GM19372 (cell line): ENCODE measurements around the gene RTN4RL1.

Experiments used
- ATAC-seq: cut with Tn5 transposase; IDR thresholded peaks from one replicate; pipeline ENCODE4 v1.9.1; 2021; ENCODE audit warnings: mild to moderate bottlenecking, low read depth, moderate library complexity; ENCODE audit not compliant: unreplicated experiment

The RTN4RL1 gene

DNA sequence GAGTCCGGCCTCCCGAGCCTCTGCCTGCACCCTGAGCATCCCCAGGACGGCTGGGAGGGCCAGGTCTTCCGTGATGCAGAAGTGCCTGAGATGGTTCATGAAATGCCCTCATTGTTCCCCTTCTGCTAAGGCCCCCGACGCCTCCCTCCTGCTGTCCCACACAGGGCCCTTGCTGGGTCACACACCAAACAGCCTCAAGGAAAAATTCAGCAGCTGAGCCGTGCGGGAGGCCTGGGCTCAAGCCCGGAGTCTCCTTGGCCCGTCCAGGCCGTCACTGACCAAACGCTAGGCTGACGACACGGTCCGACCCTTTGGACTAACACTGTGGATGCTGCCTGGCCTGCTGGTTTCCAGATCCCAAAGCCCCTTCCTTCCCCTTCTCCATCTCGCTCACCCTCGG, 90.2 kb downstream of the RTN4RL1 start:
- ATAC-seq, result no peak

DNA sequence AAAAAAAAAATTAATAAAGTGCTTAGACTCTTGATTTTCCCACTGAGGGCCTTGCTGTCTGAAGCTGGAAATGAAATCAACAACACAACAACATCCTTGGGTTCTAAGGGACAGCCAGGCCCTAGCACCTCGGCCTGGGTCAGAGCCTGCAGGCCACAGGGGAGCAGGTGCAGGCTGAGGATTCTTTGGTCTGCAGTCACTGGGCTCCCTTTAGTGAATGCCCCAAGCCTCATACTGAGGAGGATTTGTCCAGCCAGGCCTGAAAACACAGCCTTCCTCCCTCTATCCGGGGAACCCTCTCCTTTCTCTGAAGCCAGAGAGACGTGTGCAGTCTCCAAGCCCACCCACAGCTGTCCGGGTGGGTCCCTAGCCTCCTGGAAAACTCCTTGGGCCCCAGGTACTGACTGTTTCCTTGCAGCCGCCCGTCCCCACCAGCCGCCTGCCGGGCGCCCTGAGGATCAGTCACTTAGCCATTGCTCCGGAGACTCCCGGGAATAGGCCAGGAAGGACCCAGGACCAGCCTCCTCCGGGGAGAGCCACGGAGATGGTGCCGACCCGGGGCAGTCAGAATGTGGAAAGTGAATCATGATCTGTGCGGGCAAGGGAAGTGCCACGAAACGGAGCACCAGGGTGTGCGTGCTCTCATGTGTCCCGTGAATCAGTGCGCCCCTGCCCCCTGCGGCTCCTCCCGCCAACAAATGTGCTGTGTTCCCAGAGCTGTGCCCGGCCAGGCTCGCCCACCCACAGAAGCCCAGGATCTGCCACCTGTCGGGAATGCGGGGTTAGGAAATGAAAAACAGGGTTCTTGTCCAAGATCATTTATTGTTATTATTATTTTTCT, 91.0 kb downstream of the RTN4RL1 start:
- no peak for ATAC-seq

DNA sequence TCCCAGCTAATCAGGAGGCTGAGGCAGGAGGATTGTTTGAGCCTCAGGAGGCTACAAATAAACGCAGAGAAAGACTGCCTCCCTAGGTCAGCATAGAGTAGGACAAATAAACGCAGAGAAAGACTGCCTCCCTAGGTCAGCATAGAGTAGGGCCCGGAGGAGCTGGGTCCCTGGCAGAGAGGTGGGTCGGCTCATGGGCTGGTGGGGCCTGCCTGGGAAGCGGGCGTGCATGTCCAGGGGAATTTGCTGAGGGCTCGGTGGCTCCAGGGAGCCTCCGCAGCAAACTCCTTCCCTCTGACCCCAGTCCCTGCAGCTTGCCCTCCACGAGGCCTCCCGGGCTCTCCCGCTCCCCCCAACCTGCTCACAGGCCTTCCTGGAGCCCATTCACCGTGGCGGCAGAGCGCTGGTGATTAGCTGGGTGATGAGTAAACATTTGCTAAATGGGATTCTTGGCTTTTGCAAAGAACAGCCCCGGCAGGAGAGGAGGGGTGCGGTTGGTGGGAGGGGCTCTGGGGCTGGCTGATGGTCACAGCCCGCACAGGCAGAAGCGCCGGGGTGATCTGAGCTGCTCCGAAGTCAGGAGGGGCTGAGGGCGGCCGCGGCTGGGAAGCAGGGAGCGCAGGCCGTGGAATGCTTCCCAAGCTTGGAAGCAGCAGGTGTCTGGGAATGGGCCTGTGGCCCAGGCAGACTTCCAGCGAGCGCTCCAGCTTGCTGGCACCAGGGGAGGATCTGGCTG, 93.1 kb downstream of the RTN4RL1 start:
- no peak for ATAC-seq

DNA sequence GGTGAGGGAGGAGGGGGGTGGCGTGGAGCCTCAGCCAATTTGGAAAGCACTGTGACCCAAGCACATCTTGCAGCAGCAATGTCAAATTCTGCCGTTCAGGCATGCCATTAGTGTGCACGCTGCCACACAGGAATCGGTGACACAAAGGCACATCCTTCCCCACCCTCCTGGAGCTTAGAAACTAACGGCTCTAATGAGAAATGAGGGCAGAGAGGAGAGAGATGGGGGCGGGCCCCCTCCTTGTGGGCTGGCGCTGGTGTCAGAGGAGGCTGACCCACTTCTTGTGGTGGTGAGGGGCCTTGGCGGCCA, 94.8 kb downstream of the RTN4RL1 start:
- ATAC-seq, result no peak

DNA sequence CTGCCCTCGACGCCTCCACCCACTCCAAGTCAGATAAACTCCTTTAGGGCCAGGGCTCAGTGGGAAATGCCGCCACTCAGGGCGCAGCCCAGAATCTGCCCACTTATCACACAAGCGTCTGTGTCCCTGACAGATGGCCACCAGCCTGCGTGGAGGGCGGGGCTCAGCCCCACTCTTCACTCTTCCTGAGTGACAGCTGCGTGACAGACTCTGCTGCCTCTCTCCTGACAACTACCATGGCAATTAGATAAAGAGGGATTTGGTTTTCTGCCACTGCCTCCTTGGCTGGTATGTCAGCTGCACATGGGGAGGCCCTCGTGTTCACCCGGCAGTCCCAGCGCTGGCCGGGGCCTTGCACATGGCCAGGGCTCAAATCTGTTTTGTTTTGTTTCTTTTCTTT, 96.2 kb downstream of the RTN4RL1 start:
- ATAC-seq, result no peak

DNA sequence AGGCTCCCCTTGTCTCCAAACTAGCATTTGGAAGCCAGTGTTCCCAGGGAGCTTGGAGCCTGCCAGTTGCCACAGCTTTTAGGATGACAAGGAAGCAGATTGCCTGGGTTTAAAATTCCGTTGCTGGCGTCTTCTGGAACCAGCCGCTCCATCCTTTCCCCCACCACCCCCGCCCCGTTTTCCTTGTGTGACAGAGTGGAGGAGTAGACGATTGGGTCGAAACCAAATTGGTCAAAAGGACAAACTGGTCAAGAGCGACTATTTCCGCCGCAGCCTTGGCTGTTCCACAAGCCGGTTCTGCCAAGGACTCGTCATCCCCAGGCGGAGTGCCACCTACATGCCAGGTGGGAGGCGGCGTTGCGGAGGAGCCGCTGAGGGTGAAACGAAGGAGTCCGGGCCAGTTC, 104.2 kb downstream of the RTN4RL1 start:
- no peak for ATAC-seq

DNA sequence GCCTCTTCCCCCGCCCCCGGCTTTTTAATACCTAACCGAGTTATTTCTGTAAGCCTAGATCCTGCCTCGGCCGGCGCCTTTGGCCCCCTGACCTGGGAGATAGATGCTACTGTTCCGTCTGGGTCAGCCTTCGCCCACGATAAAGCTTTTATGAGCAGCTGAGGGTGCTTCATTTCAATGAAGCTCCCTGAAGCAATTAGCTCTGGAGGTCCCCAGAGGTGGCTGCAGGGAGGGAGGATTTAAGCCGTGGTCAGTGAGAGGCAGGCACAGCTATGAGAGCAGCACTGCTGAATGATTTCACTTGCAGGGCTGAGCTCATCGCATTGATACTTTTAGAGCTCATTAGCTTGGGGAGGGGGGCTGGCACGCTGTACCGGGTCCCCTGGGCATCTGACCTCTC, 105.9 kb downstream of the RTN4RL1 start:
- no peak for ATAC-seq

DNA sequence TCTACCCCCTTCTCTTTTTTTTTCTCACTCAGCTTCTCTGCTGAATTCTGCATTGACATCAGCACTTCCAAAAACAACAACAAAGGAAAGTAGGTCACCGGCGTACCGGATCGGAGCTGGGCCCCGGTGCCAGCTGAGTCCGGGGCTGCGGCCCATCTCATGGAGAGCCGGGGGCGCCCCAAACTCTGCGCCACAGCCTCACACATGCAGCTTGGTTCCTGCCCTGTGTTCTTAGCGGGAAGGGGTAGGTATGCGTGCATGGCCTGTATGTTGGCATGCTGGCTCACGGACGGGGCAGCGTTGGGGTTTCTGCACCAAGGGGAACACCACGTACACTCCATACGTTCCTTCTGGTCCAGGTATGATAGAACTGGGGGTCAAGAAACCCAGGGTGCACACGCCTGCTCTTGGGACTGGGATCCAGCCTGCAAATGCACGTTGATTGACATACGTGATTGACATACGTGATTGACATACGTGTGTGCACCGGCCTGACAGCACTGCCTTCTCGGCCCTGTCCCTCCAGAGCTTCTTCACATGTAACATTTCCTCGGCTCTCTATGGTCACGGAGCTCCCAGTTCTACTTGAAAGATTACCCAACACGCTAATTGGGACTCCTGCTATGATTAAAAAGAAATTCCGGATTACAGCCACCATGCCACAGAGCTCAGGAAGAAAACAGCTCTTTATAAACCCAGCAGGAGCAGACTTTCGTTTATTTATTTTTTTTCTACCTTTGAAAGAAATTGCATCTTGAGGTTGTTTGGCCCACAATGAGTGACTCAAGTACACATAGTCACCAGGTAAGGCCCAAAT, 106.6 kb downstream of the RTN4RL1 start:
- ATAC-seq, result no peak

DNA sequence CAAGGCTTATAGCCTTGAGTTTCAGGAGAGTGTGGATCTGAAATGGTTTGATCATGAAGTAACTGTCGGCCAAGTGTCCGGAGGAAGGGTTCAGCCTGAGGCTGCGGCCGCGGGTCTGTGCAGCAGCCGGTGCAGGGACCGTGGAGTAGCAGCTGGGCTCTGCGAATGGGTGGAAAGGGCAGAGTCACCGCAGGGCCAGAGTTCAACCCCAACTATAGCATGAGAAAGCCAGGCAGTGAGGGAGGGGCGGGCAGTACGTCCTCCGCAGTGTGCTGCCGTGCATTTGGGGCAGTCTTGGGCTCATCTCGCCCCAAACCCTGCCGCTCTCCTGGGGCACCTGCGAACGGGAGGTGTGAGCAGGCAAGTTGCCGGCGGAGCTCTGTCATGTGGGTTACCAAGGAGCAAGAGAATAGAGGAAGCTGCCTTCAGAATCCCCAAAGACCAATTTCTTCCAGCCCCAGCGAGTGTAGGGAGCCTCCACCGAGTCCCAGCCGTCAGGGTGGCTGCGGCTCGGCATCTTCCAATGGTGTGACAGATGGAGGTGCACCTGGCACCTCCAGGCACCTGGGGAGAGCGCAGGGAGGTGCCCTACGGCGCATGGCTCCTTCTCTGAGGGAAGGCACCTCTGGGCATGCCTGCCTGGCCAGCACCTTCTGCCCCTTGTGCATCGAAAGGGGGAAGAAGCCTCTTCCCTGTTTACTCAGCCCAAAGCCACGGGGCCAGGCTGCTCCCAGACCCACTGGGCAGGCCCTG, 108.0 kb downstream of the RTN4RL1 start:
- no peak for ATAC-seq

DNA sequence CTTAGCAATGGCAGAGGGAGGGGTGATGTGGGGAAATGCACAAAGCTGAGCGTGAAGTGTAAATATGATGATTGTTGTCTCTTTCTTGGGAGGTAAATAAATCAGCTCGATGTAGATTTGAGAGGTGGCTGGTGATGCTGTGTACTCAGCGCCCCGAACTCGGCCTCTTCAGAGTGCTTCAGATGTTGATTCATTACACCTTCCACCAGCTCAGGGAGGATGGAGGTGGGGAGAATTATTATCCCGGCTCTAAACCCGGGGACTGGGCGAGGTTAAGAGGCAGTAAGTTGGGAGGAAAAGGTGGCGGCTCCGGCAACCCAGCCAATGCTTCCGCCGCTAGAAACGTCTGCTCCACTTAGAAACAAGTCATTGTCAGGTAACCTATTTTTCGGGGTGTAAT, 108.8 kb downstream of the RTN4RL1 start:
- ATAC-seq, result no peak

DNA sequence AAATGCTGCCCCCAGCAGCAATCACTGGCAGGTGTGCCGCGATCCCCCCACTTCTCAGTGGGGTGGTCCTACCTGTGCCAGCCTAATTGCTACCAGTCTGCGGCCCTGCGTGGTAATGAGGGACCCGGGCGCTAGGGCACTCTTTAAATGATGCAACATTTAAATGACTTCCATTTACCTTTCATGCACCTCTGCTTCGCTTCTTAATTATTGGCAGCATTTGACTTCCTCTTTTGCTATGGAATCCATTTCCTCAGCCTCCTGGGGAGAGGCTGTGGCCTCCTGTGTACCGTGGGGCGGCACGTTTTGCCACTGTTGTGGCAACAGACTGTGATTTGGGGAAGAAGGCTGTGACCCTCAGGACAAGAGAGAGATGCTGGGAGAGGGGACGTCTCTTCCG, 109.2 kb downstream of the RTN4RL1 start:
- no peak for ATAC-seq

DNA sequence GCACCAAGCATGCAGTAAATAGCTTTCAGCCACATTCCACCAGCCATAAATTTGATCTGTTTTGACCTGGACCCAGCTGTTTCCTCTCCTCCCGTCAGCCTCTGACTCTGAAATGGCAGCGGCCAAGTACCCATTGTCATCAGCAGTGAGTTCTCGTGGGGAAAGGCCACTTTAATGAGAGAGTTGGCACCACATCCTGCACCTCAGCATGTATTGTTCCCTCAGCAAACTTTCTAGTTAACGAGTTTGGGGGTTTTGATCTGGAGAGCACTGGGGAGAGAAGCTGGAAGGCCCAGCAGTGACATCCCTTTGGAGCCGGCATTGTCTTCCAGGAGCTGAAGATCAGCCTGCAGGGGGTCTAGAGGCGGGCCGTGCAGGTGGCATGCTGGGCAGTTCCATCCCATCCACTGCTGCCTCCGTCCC, 110.5 kb downstream of the RTN4RL1 start:
- no peak for ATAC-seq

DNA sequence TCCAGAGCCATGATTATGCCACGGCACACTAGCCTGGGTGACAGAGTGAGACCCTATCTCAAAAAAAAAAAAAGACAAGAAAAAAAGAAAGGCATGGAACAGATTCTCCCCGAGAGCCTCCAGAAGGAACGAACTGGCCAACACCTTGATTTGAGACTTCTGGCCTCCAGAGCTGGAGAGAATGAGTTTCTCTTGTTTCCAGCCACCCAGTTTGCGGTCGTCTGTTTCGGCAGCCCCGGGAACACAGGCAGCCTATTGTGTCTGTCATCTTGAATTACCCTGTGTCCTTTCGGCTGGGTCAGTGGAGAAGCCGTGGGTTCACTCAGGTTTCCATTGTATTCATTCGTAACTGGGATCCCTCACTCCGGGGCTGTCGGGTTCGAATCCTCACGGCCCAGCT, 111.4 kb downstream of the RTN4RL1 start:
- no peak for ATAC-seq

DNA sequence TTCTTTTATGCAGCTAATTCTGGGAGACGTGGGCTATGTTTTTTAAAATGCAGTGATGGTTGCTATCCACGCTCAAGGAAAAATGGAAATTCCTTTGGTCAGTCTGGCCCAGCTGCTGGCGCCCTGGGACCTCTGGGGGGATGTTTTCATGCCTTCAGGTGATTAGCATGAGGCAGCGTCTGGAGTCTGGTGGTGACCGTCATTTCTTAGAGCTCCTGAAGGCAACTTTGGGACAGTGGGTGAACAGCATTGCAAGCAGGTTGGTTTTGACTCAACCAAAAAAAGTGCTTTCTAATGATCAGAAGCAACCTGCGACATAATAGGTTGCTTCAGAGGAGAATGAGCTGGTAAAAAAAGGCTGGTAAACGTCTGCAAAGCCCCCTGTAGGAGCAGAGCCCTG, 113.0 kb downstream of the RTN4RL1 start:
- no peak for ATAC-seq

DNA sequence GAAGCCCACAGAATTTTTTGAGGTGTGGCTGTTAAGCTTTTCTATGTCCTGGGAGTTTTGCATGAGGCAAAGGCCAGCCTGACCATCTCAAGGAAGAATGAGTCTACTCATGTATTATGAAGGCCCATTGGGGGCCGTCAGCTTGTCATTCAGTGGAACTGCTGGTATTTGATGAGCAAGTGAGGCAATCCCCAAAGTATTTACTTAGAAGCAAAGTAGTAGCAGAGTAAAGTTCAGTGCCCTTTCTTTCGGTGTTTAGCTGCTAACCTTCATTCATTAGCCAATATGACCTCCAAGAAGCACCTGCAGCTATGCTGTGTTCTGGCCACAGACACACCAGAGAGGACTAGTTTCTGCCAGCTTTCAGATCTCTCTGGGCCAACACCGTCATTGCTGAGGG, 115.1 kb downstream of the RTN4RL1 start:
- no peak for ATAC-seq

DNA sequence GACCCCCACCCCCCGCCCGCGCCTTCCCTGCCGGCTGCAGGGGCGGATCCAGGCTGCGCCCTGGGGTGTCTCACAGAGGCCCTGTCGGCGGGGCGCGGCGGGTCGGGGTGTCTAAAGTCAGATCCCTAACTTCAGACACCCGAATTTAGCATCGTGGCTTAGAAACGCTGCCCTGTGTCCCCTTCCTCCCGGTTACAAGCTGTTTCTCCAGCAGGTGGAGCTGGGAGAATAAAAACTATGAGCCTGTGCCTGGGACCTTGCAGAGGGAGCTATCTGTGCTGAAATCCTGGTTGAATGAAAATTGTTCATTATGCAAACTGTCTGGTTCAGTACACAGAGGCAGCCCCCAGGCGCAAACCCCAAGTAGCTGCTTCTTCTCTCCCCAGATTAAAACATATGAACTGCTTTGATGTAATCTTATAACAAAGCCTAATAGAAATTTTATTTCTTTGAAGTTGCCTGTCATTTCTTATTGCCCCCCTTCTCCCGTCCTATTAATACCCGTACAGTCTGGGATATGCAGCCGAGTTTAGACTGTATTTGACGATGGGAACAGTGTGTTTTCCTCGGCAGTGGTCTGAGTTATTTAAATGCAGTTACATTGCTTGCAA, 116.3 kb downstream of the RTN4RL1 start:
- ATAC-seq, result no peak

DNA sequence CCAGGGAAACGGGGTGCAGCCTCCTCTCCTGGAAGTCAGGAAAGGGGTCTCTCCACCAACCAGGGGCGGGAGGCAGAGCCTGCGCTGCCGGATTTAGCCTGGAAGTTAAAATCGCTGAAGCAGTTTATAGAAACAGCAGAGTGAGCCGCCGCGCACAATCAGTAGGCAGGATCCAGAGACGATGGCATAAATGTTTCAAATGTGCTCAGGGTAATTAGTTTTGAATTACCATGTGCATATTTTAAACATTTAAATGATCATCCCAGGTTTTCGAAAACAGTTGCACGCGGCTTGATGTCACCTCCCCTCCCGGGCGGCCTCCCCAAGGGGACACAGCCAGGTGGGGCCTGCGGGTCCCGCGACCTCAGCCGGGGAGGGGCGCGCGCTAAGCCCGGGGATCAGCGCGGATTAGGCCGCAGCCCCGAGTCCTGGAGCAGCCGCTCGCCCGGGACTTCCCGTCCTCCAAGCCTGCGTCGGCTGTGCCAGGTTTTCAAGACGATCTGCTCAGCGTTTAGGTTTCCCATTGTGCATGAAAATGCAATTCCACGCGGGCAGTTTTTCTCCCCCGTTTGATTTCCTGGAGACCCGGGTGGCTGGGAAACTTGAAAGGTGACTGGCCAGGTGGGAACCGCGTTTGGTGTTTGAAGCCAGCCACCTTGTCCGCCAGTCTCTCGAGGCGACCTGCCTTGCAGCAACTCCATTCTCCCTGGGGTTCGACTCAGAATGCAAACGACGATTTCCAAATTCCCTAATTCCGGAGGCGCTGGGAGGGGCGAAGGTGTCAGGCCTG, 117.0 kb downstream of the RTN4RL1 start:
- ATAC-seq, result no peak

DNA sequence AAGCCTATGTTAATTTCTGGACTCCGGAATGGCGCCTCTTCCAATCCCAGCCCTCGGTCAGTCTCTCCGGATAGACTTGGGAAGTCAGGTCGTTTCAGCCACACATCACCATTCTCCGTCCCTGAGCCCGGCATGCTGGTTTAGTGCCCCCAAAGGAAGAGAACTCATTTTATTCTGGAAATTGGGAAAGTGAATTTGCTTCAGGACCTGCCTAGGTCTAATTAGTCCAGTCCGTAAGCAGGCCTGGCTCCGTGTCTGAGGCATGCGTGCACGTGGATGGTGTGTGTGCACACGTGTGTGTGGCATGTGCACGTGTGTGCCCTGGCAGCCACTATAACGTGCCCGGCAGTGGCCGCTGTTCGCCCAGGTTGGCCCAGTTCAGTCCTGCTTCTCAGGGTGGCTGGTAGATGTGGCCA, 117.9 kb downstream of the RTN4RL1 start:
- ATAC-seq, result no peak

DNA sequence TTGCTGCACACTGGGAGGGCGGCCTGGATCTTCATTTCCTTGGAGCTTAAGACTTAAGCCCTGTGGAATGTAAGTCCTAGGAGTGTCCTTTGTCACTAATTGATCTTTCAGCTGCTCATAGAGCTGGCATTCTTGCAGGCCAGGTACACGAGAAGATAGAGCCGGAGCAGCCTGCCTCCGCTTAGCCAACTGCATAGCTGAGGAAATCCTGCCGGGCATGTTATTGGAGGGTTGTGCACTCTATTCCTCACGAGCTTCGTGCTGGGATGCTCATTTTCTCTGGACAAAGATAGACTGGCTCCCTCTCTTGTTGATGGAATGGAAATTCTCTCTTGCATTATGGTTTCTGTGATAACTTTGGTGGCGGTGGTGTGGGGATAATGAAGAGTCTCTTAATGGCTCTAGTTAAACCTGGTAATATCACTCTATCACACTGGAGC, 118.5 kb downstream of the RTN4RL1 start:
- no peak for ATAC-seq
